Endothelial cell of umbilical vein (primary cell): ENCODE data around the gene MAP3K15. TPM values are rescaled to one million over a fixed set of nuclear protein-coding genes. Genes with fewer than 3 reads are reported as not detected.

Experiments used
- BruUV-seq: library from RNA; stranded (reverse); fragments of 400-500 nt; replicated peaks from 2 replicates; lab custom pipeline; 2021; lab: Mats Ljungman, UMichigan
- CTCF ChIA-PET: fragments of 300-600, 350-600 bp; sonication (Branson Sonifier 250); formaldehyde crosslinking; loops from one replicate; lab custom pipeline; 2021; ENCODE audit warnings: antibody characterized with exemption, inconsistent platforms; lab: Charles Lee
- POLR2A ChIA-PET: fragments of 300-600, 350-600 bp; sonication (Branson Sonifier 250); formaldehyde crosslinking; loops from one replicate; lab custom pipeline; 2021; ENCODE audit warnings: antibody characterized with exemption, inconsistent platforms; lab: Charles Lee
- DNase-seq: peaks from one replicate; pipeline ENCODE4 v3.0.0-alpha.2; 2011; ENCODE audit warnings: low read depth, low spot score
- FAIRE-seq: peaks from 2 replicates; lab custom pipeline; 2011; peaks lifted over from hg19 to GRCh38; lab: Jason Lieb, UNC
- H2AFZ ChIP-seq: 2 replicates; pipeline ENCODE4 v1.6.0; 2012; ENCODE audit warnings: low read depth, low read length, control low read depth, inconsistent platforms
- H3K27ac ChIP-seq: 2 replicates; pipeline ENCODE4 v1.5.1; 2011; ENCODE audit warnings: low read depth, mild to moderate bottlenecking, control low read depth, low read length, moderate library complexity; ENCODE audit not compliant: insufficient read depth
- H3K27me3 ChIP-seq, 2 experiments: 2 replicates each; pipeline versions ENCODE4 v1.6.0 to v1.6.1; 2011; ENCODE audit warnings: low read length in 2 of 2, mixed read lengths in 1 of 2; ENCODE audit not compliant: control insufficient read depth in 2 of 2, insufficient read depth in 2 of 2
- H3K36me3 ChIP-seq, 2 experiments: 2 replicates in 1 of 2; 3 replicates in 1 of 2; pipeline ENCODE4 v1.5.1; 2011; ENCODE audit warnings: low read length in 2 of 2, mild to moderate bottlenecking in 1 of 2, moderate library complexity in 1 of 2; ENCODE audit not compliant: control insufficient read depth in 2 of 2, insufficient read depth in 2 of 2; ENCODE audit errors: extremely low read depth in 1 of 2
- H3K4me1 ChIP-seq: 3 replicates; pipeline ENCODE4 v1.5.1; 2011; ENCODE audit warnings: mild to moderate bottlenecking, low read length; ENCODE audit not compliant: control insufficient read depth, insufficient read depth; ENCODE audit errors: extremely low read depth
- H3K4me2 ChIP-seq: 2 replicates; pipeline ENCODE4 v1.6.1; 2011; ENCODE audit warnings: low read length, control low read depth, mixed read lengths; ENCODE audit not compliant: insufficient read depth
- H3K4me3 ChIP-seq, 3 experiments: fragments of 200-600 bp in 1 of 3; sonication (generic), shearing (Covaris generic) in 1 of 3; replicated peaks in 1 of 3; 2 replicates each; pipeline ENCODE4 v1.5.1; 2011 to 2016; ENCODE audit warnings: control low read depth in 3 of 3, low read length in 3 of 3, mild to moderate bottlenecking in 2 of 3, inconsistent platforms in 1 of 3, low read depth in 1 of 3, moderate library complexity in 1 of 3; ENCODE audit not compliant: insufficient read depth in 1 of 3
- H3K79me2 ChIP-seq: 2 replicates; pipeline ENCODE4 v1.6.0; 2012; ENCODE audit warnings: low read length, inconsistent platforms; ENCODE audit not compliant: control insufficient read depth, insufficient read depth
- H3K9ac ChIP-seq: replicated peaks from 2 replicates; pipeline ENCODE3; 2011; ENCODE audit warnings: low read length, control low read depth; ENCODE audit not compliant: insufficient read depth; ENCODE audit errors: extremely low read depth
- H3K9me1 ChIP-seq: replicated peaks from 3 replicates; pipeline ENCODE4 v1.6.0; 2011; ENCODE audit warnings: mild to moderate bottlenecking, low read length; ENCODE audit not compliant: control insufficient read depth, insufficient read depth; ENCODE audit errors: extremely low read depth
- H3K9me3 ChIP-seq: replicated peaks from 2 replicates; pipeline ENCODE4 v1.5.1; 2012; ENCODE audit warnings: low read length, inconsistent platforms; ENCODE audit not compliant: control insufficient read depth, insufficient read depth
- H4K20me1 ChIP-seq: replicated peaks from 2 replicates; pipeline ENCODE3; 2011; ENCODE audit warnings: mild to moderate bottlenecking, low read length; ENCODE audit not compliant: control insufficient read depth, insufficient read depth; ENCODE audit errors: extremely low read depth
- GATA2 ChIP-seq: IDR thresholded peaks from 2 replicates; pipeline ENCODE4 v1.7.0; 2011; ENCODE audit warnings: low read depth, mild to moderate bottlenecking, moderate library complexity, mixed read lengths, low read length; ENCODE audit not compliant: insufficient read length, insufficient read depth
- JUN ChIP-seq: IDR thresholded peaks from 2 replicates; pipeline ENCODE4 v1.6.1; 2011; ENCODE audit warnings: borderline replicate concordance, low read depth; ENCODE audit not compliant: insufficient read length, insufficient read depth
- MAX ChIP-seq: IDR thresholded peaks from 2 replicates; pipeline ENCODE4 v1.6.1; 2011; ENCODE audit not compliant: insufficient read depth, insufficient read length
- MYC ChIP-seq: IDR thresholded peaks from one replicate; pipeline ENCODE4 v1.6.1; 2011; ENCODE audit warnings: mild to moderate bottlenecking, low read depth, low read length
- POLR2A ChIP-seq: IDR thresholded peaks from 2 replicates; pipeline ENCODE4 v1.6.1; 2012; ENCODE audit warnings: low read depth, mild to moderate bottlenecking, control low read depth, low read length
- POLR2AphosphoS5 ChIP-seq: IDR thresholded peaks from 2 replicates; pipeline ENCODE4 v1.6.1; 2012; ENCODE audit warnings: low read depth, mild to moderate bottlenecking, control low read depth, low read length, moderate library complexity; ENCODE audit not compliant: insufficient read depth
- dilution Hi-C: fragments of 300-500 bp; cut with MboI; formaldehyde crosslinking; loops from one replicate; pipeline ENCODE4 v1.15.0; 2019; ENCODE audit warnings: low sequenced_read_pairs; ENCODE audit not compliant: extremely low pct_ligation_motif_present
- intact Hi-C: fragments of 100-400 bp; cut with micrococcal nuclease; formaldehyde crosslinking; loops from one replicate; pipeline ENCODE4 v1.10.0; 2022
- polyA plus RNA-seq, 4 experiments: library from polyadenylated mRNA; depleted of rRNA in 3 of 4; stranded (reverse) in 3 of 4; unstranded in 1 of 4; fragments of >200 nt; gene quantifications; 2 replicates each; pipeline versions ENCODE4 v1.2.1 to v1.2.3, GENCODE V29; 2011 to 2012; ENCODE audit warnings: missing spikeins in 1 of 4
- small RNA-seq: library from RNA; depleted of rRNA; stranded (forward); fragments of <200 nt; gene quantifications from one replicate; pipeline ENCODE3, GENCODE V24; 2012; ENCODE audit warnings: low replicate concordance, low read depth; ENCODE audit not compliant: insufficient read depth, insufficient read length
- total RNA-seq: library from RNA; stranded (reverse); gene quantifications from 2 replicates; pipeline ENCODE4 v1.2.3, GENCODE V29; 2021

MAP3K15 gene
- total and polyA plus RNA-seq, 2 donors (not counting 3 experiments of a cell fraction or from before 2014, with no cell fraction given) = 0.01 to 0.09 TPM

DNA sequence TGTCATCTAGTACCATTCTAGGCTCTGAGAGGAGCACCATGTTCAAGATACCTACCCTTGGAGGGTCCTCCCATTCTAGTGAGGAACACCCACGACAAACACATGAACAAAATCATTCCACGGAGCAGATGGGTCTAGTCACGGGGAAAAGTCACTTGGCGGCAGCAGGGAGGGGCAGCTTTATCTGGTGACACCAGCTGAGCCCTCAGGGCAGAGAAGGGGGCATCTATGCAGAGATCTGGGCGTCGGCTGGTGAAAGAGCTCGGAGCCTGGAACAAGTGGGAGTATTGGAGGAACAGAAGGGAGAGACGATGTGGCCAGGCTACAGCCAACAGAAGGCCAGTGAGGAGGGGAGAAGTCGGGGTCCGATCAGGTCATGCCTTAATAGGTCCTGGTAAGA is 183.5 kb downstream of the MAP3K15 start:
- Histone ChIP-seq H3K79me2 (no peaks in the 10 kb centered on the region), H3K4me1 (no peaks in the 10 kb centered on the region), H4K20me1 (no peaks in the 10 kb centered on the region), H3K27ac (no peak overlapping the region), H2AFZ (no peak overlapping the region), H3K4me2 (no peak overlapping the region), H3K9ac (no peak overlapping the region), H3K9me3 (no peaks in the 10 kb centered on the region), H3K9me1 (no peaks in the 10 kb centered on the region), H3K4me3 (no peak overlapping the region), H3K27me3 (no peaks in the 10 kb centered on the region), H3K36me3 (no peaks in the 10 kb centered on the region)
- BruUV-seq = no TSS peak
- ChIA-PET POLR2A (no interaction called here), CTCF (interaction anchor here (1.6 kb wide), 1 partner anchor 400 kb away, joined by 3 read pairs; no protein-coding TSS in a partner anchor)
- DNase-seq (no peak), FAIRE-seq (no peak)
- dilution Hi-C loops = loop anchor here (25.0 kb wide), 1 partner anchor 920 kb away; no protein-coding TSS in a partner anchor
- TF ChIP-seq MAX = no peak
- TF ChIP-seq GATA2 = no peak
- no peak for TF ChIP-seq POLR2A
- TF ChIP-seq POLR2AphosphoS5 = no peak
- no peak for TF ChIP-seq MYC
- intact Hi-C loops = loop anchor here (10.0 kb wide), 1 partner anchor 657 kb away; the partner anchor contains the start of gene RS1

DNA sequence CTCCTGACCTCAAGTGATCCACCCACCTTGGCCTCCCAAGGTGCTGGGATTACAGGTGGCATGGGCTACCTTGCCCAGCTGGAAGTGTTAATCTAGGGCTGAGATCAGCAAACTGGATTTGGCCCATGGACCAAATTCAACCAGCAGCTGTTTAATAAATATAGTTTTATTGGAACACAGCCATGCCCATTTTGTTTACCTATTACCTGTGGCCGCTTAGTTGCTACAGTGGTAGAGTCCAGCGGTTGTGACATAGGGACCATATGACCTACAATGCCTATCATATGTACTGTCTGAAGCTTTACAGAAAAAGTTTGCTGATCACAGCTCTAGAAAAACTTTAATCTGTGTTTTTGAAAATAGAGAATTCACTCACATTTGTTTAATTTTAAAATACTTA is 188.7 kb downstream of the MAP3K15 start:
- Histone ChIP-seq H2AFZ (no peak overlapping the region), H3K9me1 (no peaks in the 10 kb centered on the region), H4K20me1 (no peaks in the 10 kb centered on the region), H3K79me2 (no peaks in the 10 kb centered on the region), H3K9ac (no peak overlapping the region), H3K4me2 (no peak overlapping the region), H3K4me3 (no peak overlapping the region), H3K4me1 (no peaks in the 10 kb centered on the region), H3K27me3 (no peaks in the 10 kb centered on the region), H3K36me3 (no peaks in the 10 kb centered on the region), H3K27ac (no peak overlapping the region), H3K9me3 (no peaks in the 10 kb centered on the region)
- FAIRE-seq = no peak
- TF ChIP-seq JUN = no peak
- dilution Hi-C loops = loop anchor here (25.0 kb wide), 1 partner anchor 914 kb away; no protein-coding TSS in a partner anchor
- DNase-seq = no peak
- ChIA-PET POLR2A (no interaction called here), CTCF (no interaction called here)
- no TSS peak for BruUV-seq
- intact Hi-C loops = no loop called here

Small RNA genes lying within 50 kb of the gene (small RNA-seq; reads per million reads assigned to genes)
- gene RF00019 = not detected

Other genes starting within 250 kb of the MAP3K15 start
- 138 and 162 TPM in 2 replicates for gene PDHA1, start 171.6 kb downstream of the MAP3K15 start, total RNA-seq
- 50.5 and 76.8 TPM in 2 replicates for gene PDHA1, start 171.6 kb downstream of the MAP3K15 start, polyA plus RNA-seq